H9 (cell line): ENCODE data around the gene APPL2. TPM values are rescaled to one million over a fixed set of nuclear protein-coding genes. Genes with fewer than 3 reads are reported as not detected.

Experiments
- DNase-seq: peaks from one replicate; pipeline ENCODE4 v3.0.0-alpha.2; 2017
- H2AFZ ChIP-seq: one replicate; pipeline ENCODE4 v1.6.1; 2013; ENCODE audit warnings: mild to moderate bottlenecking, low read length, control low read depth, moderate library complexity
- H2AK5ac ChIP-seq: 2 replicates; pipeline ENCODE4 v1.6.1; 2013; ENCODE audit warnings: low read length, control low read depth, mixed read lengths; ENCODE audit not compliant: insufficient read length
- H2BK120ac ChIP-seq: one replicate; pipeline ENCODE4 v1.6.1; 2013; ENCODE audit warnings: low read depth, mild to moderate bottlenecking, low read length, control low read depth, inconsistent platforms; ENCODE audit not compliant: poor library complexity, severe bottlenecking
- H2BK12ac ChIP-seq: 2 replicates; pipeline ENCODE4 v1.6.1; 2013; ENCODE audit warnings: low read length, control low read depth, mixed read lengths, low read depth; ENCODE audit not compliant: insufficient read length
- H2BK15ac ChIP-seq: 2 replicates; pipeline ENCODE4 v1.6.1; 2013; ENCODE audit warnings: low read depth, low read length, control low read depth
- H2BK20ac ChIP-seq: one replicate; pipeline ENCODE4 v1.6.1; 2013; ENCODE audit warnings: low read depth, mild to moderate bottlenecking, low read length, control low read depth, inconsistent platforms; ENCODE audit not compliant: poor library complexity, severe bottlenecking
- H2BK5ac ChIP-seq: 2 replicates; pipeline ENCODE4 v1.6.1; 2013; ENCODE audit warnings: low read length, control low read depth, mixed read lengths; ENCODE audit not compliant: insufficient read length
- H3K14ac ChIP-seq: 2 replicates; pipeline ENCODE4 v1.6.1; 2013; ENCODE audit warnings: low read length, control low read depth; ENCODE audit not compliant: insufficient read depth
- H3K18ac ChIP-seq: 2 replicates; pipeline ENCODE4 v1.6.1; 2013; ENCODE audit warnings: low read depth, mild to moderate bottlenecking, mixed read lengths, low read length, control low read depth; ENCODE audit not compliant: insufficient read length
- H3K23ac ChIP-seq: 2 replicates; pipeline ENCODE4 v1.6.1; 2013; ENCODE audit warnings: low read length, control low read depth, mixed read lengths, low read depth; ENCODE audit not compliant: insufficient read length
- H3K23me2 ChIP-seq: 2 replicates; pipeline ENCODE4 v1.6.1; 2013; ENCODE audit warnings: low read depth, mild to moderate bottlenecking, mixed read lengths, low read length, control low read depth; ENCODE audit not compliant: insufficient read length, poor library complexity, severe bottlenecking
- H3K27ac ChIP-seq: 2 replicates; pipeline ENCODE4 v1.5.1; 2013; ENCODE audit warnings: low read length, control low read depth, mixed read lengths, low read depth; ENCODE audit not compliant: insufficient read length
- H3K27me3 ChIP-seq: 2 replicates; pipeline ENCODE4 v1.6.1; 2013; ENCODE audit warnings: low read length, control low read depth, inconsistent platforms; ENCODE audit not compliant: insufficient read depth
- H3K4ac ChIP-seq: 2 replicates; pipeline ENCODE4 v1.6.1; 2013; ENCODE audit warnings: low read depth, mild to moderate bottlenecking, control low read depth, inconsistent platforms, low read length, moderate library complexity
- H3K4me1 ChIP-seq: 2 replicates; pipeline ENCODE4 v1.6.1; 2013; ENCODE audit warnings: low read length, control low read depth, inconsistent platforms; ENCODE audit not compliant: insufficient read depth
- H3K4me2 ChIP-seq: 2 replicates; pipeline ENCODE4 v1.6.1; 2013; ENCODE audit warnings: low read length, control low read depth, mixed read lengths; ENCODE audit not compliant: insufficient read length, insufficient read depth
- H3K56ac ChIP-seq: 2 replicates; pipeline ENCODE4 v1.6.1; 2013; ENCODE audit warnings: low read depth, mild to moderate bottlenecking, mixed read lengths, low read length, control low read depth; ENCODE audit not compliant: insufficient read length
- H3K79me1 ChIP-seq: 2 replicates; pipeline ENCODE4 v1.6.1; 2013; ENCODE audit warnings: low read depth, mild to moderate bottlenecking, moderate library complexity, low read length, control low read depth, inconsistent platforms; ENCODE audit not compliant: insufficient read depth, poor library complexity, severe bottlenecking
- H3K79me2 ChIP-seq: 2 replicates; pipeline ENCODE4 v1.6.1; 2013; ENCODE audit warnings: low read length, control low read depth, inconsistent platforms; ENCODE audit not compliant: insufficient read depth
- H3K9ac ChIP-seq: 2 replicates; pipeline ENCODE4 v1.6.1; 2013; ENCODE audit warnings: low read length, control low read depth, mixed read lengths; ENCODE audit not compliant: insufficient read length; ENCODE audit errors: extremely low read depth
- H3K9me3 ChIP-seq: one replicate; pipeline ENCODE4 v1.6.1; 2013; ENCODE audit warnings: low read depth, low read length, inconsistent platforms; ENCODE audit not compliant: control insufficient read depth
- H3T11ph ChIP-seq: one replicate; pipeline ENCODE4 v1.6.1; 2013; ENCODE audit warnings: mild to moderate bottlenecking, low read length, control low read depth, inconsistent platforms
- H4K20me1 ChIP-seq: one replicate; pipeline ENCODE4 v1.6.1; 2013; ENCODE audit not compliant: control insufficient read depth, insufficient read length, insufficient read depth
- H4K5ac ChIP-seq: 2 replicates; pipeline ENCODE4 v1.6.1; 2013; ENCODE audit warnings: low read depth, mild to moderate bottlenecking, mixed read lengths, low read length, control low read depth; ENCODE audit not compliant: insufficient read length
- H4K8ac ChIP-seq: replicated peaks from 2 replicates; pipeline ENCODE4 v1.6.1; 2013; ENCODE audit warnings: low read length, control low read depth, mixed read lengths, low read depth; ENCODE audit not compliant: insufficient read length
- H4K91ac ChIP-seq: 2 replicates; pipeline ENCODE4 v1.6.1; 2013; ENCODE audit warnings: low read depth, mild to moderate bottlenecking, moderate library complexity, mixed read lengths, low read length, control low read depth; ENCODE audit not compliant: insufficient read length
- H3K27ac Mint-ChIP-seq, 3 experiments: 2 replicates in 2 of 3; 3 replicates in 1 of 3; pipeline ENCODE4 v1.8.0; 2020 to 2021; ENCODE audit warnings: mixed read lengths in 3 of 3, mild to moderate bottlenecking in 1 of 3, moderate library complexity in 1 of 3
- H3K27me3 Mint-ChIP-seq: 2 replicates; pipeline ENCODE4 v1.8.0; 2021; ENCODE audit warnings: low read depth, mild to moderate bottlenecking, moderate library complexity, mixed read lengths
- H3K36me3 Mint-ChIP-seq, 3 experiments: 2 replicates in 2 of 3; 3 replicates in 1 of 3; pipeline ENCODE4 v1.8.0; 2020 to 2021; ENCODE audit warnings: low read depth in 3 of 3, mixed read lengths in 3 of 3; ENCODE audit not compliant: insufficient read depth in 1 of 3
- H3K4me1 Mint-ChIP-seq, 2 experiments: 2 replicates each; pipeline ENCODE4 v1.8.0; 2020; ENCODE audit warnings: mixed read lengths in 2 of 2
- H3K4me3 Mint-ChIP-seq, 2 experiments: 2 replicates in 1 of 2; 3 replicates in 1 of 2; pipeline ENCODE4 v1.8.0; 2020 to 2021; ENCODE audit warnings: mild to moderate bottlenecking in 2 of 2, mixed read lengths in 2 of 2, moderate library complexity in 1 of 2
- H3K9me3 Mint-ChIP-seq, 2 experiments: 2 replicates in 1 of 2; 3 replicates in 1 of 2; pipeline ENCODE4 v1.8.0; 2020; ENCODE audit warnings: mild to moderate bottlenecking in 2 of 2, mixed read lengths in 2 of 2, moderate library complexity in 1 of 2
- CTCF ChIP-seq: fragments of 200-600 bp; sonication (generic); conservative IDR thresholded peaks from 3 replicates; pipeline ENCODE4 v1.8.0; 2021; ENCODE audit warnings: antibody characterized with exemption, mild to moderate bottlenecking
- WGBS: extraction: QIAGEN DNeasy Blood & Tissue Kit; methylation state at CpG from one replicate; pipeline ENCODE4 v1.1.7; 2013; ENCODE audit warnings: missing lambda C conversion rate, low lambda C conversion rate, mixed read lengths; ENCODE audit not compliant: insufficient read length; ENCODE audit errors: extremely low coverage; 5-methylcytosine and 5-hydroxymethylcytosine counted together
- total RNA-seq: library from RNA; stranded (reverse); gene quantifications from 2 replicates; pipeline ENCODE4 v1.2.1, GENCODE V29; 2021

Gene APPL2
- total RNA-seq, 1 experiment from 2014 or later, result 18.5 TPM

- H3K79me1 ChIP-seq, result no peaks in the 10 kb centered on the region
- H3K4me2 ChIP-seq, result no peak overlapping the region
- no peak overlapping the region for H2BK12ac ChIP-seq
- no peaks in the 10 kb centered on the region for H3K27me3 ChIP-seq
- no peak overlapping the region for H2BK120ac ChIP-seq
- H4K8ac ChIP-seq, result no peak overlapping the region
- no peak overlapping the region for H3K4ac ChIP-seq
- H2AK5ac ChIP-seq, result no peak overlapping the region
- no peaks in the 10 kb centered on the region for H3K4me1 ChIP-seq
- no peaks in the 10 kb centered on the region for H4K20me1 ChIP-seq
- H3K56ac ChIP-seq, result no peak overlapping the region
- no peak overlapping the region for H3K14ac ChIP-seq
- no CpG with 5 or more reads among the region's 3 CpGs for WGBS
- no peak overlapping the region for H3K4me3 Mint-ChIP-seq
- H2AFZ ChIP-seq, result no peak overlapping the region
- H3K36me3 Mint-ChIP-seq, result no peaks in the 10 kb centered on the region; a peak in 1 of 7 replicates
- H3K27ac Mint-ChIP-seq, result no peak overlapping the region; a peak in 1 of 7 replicates
- no peak overlapping the region for H3T11ph ChIP-seq
- no peak overlapping the region for H3K18ac ChIP-seq
- peaks cover 5% of the 10 kb centered on the region; the same call in 1 of the 2 replicates for H3K27me3 Mint-ChIP-seq
- H2BK5ac ChIP-seq, result no peak overlapping the region
- H3K23ac ChIP-seq, result no peak overlapping the region
- H4K5ac ChIP-seq, result no peak overlapping the region
- H3K79me2 ChIP-seq, result no peaks in the 10 kb centered on the region
- no peaks in the 10 kb centered on the region for H3K23me2 ChIP-seq
- no peak for TF ChIP-seq CTCF
- H2BK20ac ChIP-seq, result no peak overlapping the region
- no peaks in the 10 kb centered on the region for H3K9me3 Mint-ChIP-seq
- DNase-seq, result no peak
- no peak overlapping the region for H2BK15ac ChIP-seq
- H3K27ac ChIP-seq, result no peak overlapping the region
- no peak overlapping the region for H3K9ac ChIP-seq
- H4K91ac ChIP-seq, result no peak overlapping the region
- H3K9me3 ChIP-seq, result no peaks in the 10 kb centered on the region
- 0 out of 4 replicates have a peak, but pooled peaks cover 0 to 9% of the 10 kb centered on the region in 2 experiments for H3K4me1 Mint-ChIP-seq
Observed at GRCh38 chr12:105253866-105254513, 18.0 kb upstream of the APPL2 start.
